HepG2 (cell line): ENCODE data around the gene PCAT6. TPM values are rescaled to one million over a fixed set of nuclear protein-coding genes. Genes with fewer than 3 reads are reported as not detected.

Source experiments
- BHLHE40 ChIP-seq: IDR thresholded peaks from 2 replicates; pipeline ENCODE4 v1.6.1; 2011; ENCODE audit warnings: low read length, improper control_type of control experiment
- CC2D1A ChIP-seq: sonication (generic); formaldehyde crosslinking; IDR thresholded peaks from 2 replicates; pipeline ENCODE4 v1.8.1; 2023; ENCODE audit warnings: mild to moderate bottlenecking, missing genetic modification reagents
- CHCHD3 ChIP-seq: sonication (generic); formaldehyde crosslinking; IDR thresholded peaks from 2 replicates; pipeline ENCODE4 v1.8.0; 2022; ENCODE audit warnings: mild to moderate bottlenecking, missing genetic modification reagents, moderate library complexity
- CSRNP1 ChIP-seq: sonication (generic); formaldehyde crosslinking; IDR thresholded peaks from 2 replicates; pipeline ENCODE4 v1.8.1; 2023; ENCODE audit warnings: mild to moderate bottlenecking, missing genetic modification reagents
- DNMT3B ChIP-seq: conservative IDR thresholded peaks from 2 replicates; pipeline ENCODE4 v1.6.1; 2016; ENCODE audit warnings: missing biosample characterization, control low read depth
- ERF ChIP-seq: IDR thresholded peaks from 2 replicates; pipeline ENCODE4 v1.6.1; 2018; ENCODE audit warnings: missing biosample characterization, missing genetic modification reagents
- HHEX ChIP-seq: IDR thresholded peaks from 2 replicates; pipeline ENCODE4 v1.6.1; 2016; ENCODE audit warnings: control low read depth
- HOXA9 ChIP-seq: sonication (generic); formaldehyde crosslinking; IDR thresholded peaks from 2 replicates; pipeline ENCODE4 v1.8.1; 2022; ENCODE audit warnings: missing genetic modification reagents, mild to moderate bottlenecking, moderate library complexity, borderline replicate concordance
- KAT2B ChIP-seq: fragments of 150-350 bp; IDR thresholded peaks from 2 replicates; pipeline ENCODE4 v1.6.1; 2014; ENCODE audit warnings: low read depth, low read length, borderline replicate concordance
- KDM1A ChIP-seq: IDR thresholded peaks from 2 replicates; pipeline ENCODE4 v1.6.1; 2016; ENCODE audit warnings: missing compliant biosample characterization
- MAF1 ChIP-seq: sonication (generic); formaldehyde crosslinking; IDR thresholded peaks from 2 replicates; pipeline ENCODE4 v1.5.0; 2020; ENCODE audit warnings: missing genetic modification reagents, borderline replicate concordance
- MED1 ChIP-seq: sonication (generic); formaldehyde crosslinking; IDR thresholded peaks from 2 replicates; pipeline ENCODE4 v1.4.0; 2020; ENCODE audit warnings: missing genetic modification reagents
- PAX8 ChIP-seq: sonication (generic); formaldehyde crosslinking; IDR thresholded peaks from 2 replicates; pipeline ENCODE4 v1.8.0; 2022; ENCODE audit warnings: mild to moderate bottlenecking, missing genetic modification reagents, borderline replicate concordance
- RELA ChIP-seq: sonication (generic); formaldehyde crosslinking; IDR thresholded peaks from 2 replicates; pipeline ENCODE4 v1.4.0; 2020; ENCODE audit warnings: missing genetic modification reagents
- TEAD2 ChIP-seq: sonication (generic); formaldehyde crosslinking; IDR thresholded peaks from 2 replicates; pipeline ENCODE4 v1.9.0; 2021; ENCODE audit warnings: missing genetic modification reagents
- TMF1 ChIP-seq: sonication (generic); formaldehyde crosslinking; IDR thresholded peaks from 2 replicates; pipeline ENCODE4 v1.8.1; 2022; ENCODE audit warnings: low read depth, missing genetic modification reagents
- TRAFD1 ChIP-seq: sonication (generic); formaldehyde crosslinking; IDR thresholded peaks from 2 replicates; pipeline ENCODE4 v1.5.1; 2020; ENCODE audit warnings: missing genetic modification reagents, mild to moderate bottlenecking, borderline replicate concordance
- ZBTB38 ChIP-seq: sonication (generic); formaldehyde crosslinking; IDR thresholded peaks from 2 replicates; pipeline ENCODE4 v1.5.1; 2020; ENCODE audit warnings: mild to moderate bottlenecking, missing genetic modification reagents
- ZBTB49 ChIP-seq: sonication (generic); formaldehyde crosslinking; IDR thresholded peaks from 2 replicates; pipeline ENCODE4 v1.4.0; 2020; ENCODE audit warnings: missing genetic modification reagents, borderline replicate concordance
- ZFP36L1 ChIP-seq: sonication (generic); formaldehyde crosslinking; IDR thresholded peaks from 2 replicates; pipeline ENCODE4 v1.8.0; 2022; ENCODE audit warnings: mild to moderate bottlenecking, missing genetic modification reagents, moderate library complexity
- ZNF274 ChIP-seq: sonication (generic); formaldehyde crosslinking; IDR thresholded peaks from 2 replicates; pipeline ENCODE4 v1.5.1; 2020; ENCODE audit warnings: mild to moderate bottlenecking, missing genetic modification reagents
- ZNF335 ChIP-seq: sonication (generic); formaldehyde crosslinking; IDR thresholded peaks from 2 replicates; pipeline ENCODE4 v1.4.0; 2020; ENCODE audit warnings: missing genetic modification reagents
- ZNF33A ChIP-seq: sonication (generic); formaldehyde crosslinking; IDR thresholded peaks from 2 replicates; pipeline ENCODE4 v1.5.1; 2020; ENCODE audit warnings: missing genetic modification reagents, mild to moderate bottlenecking, moderate library complexity, borderline replicate concordance
- ZNF713 ChIP-seq: sonication (generic); formaldehyde crosslinking; IDR thresholded peaks from 2 replicates; pipeline ENCODE4 v1.4.0; 2020; ENCODE audit warnings: mild to moderate bottlenecking, missing genetic modification reagents
- ZNF724P ChIP-seq: sonication (generic); formaldehyde crosslinking; IDR thresholded peaks from 2 replicates; pipeline ENCODE4 v1.8.0; 2022; ENCODE audit warnings: missing genetic modification reagents, borderline replicate concordance
- ZSCAN20 ChIP-seq: sonication (generic); formaldehyde crosslinking; IDR thresholded peaks from 2 replicates; pipeline ENCODE4 v1.4.0; 2020; ENCODE audit warnings: missing genetic modification reagents, mild to moderate bottlenecking, borderline replicate concordance
- polyA plus RNA-seq, 8 experiments: library from polyadenylated mRNA; depleted of rRNA in 3 of 8; stranded (reverse) in 7 of 8; unstranded in 1 of 8; fragments of >200 nt; fragmentation: Illumina TruSeq in 4 of 8; extraction: Trizol in 4 of 8; gene quantifications; 2 replicates each; pipeline versions ENCODE4 v1.2.1 to v1.2.3, GENCODE V29; 2011 to 2016; ENCODE audit warnings: low read depth in 4 of 8, missing spikeins in 1 of 8, mixed read lengths in 1 of 8; ENCODE audit not compliant: insufficient read depth in 1 of 8
- total RNA-seq, 5 experiments: library from RNA; depleted of rRNA; stranded (reverse); fragments of >200 nt; fragmentation: Illumina TruSeq; extraction: Trizol; gene quantifications; 2 replicates each; pipeline ENCODE4 v1.2.3, GENCODE V29; 2016; ENCODE audit warnings: low read depth in 1 of 5

The PCAT6 gene
- total and polyA plus RNA-seq, 2 of the 13 experiments (the other 11 are each of a cell fraction or from before 2014, with no cell fraction given), result 0.60 to 4.4 TPM

GRCh38 chr1:202810615-202811295 is at the start of gene PCAT6 (continued):
- TF ChIP-seq HOXA9 (CRISPR knock-in tag) (no peak), ZNF33A (CRISPR knock-in tag) (no peak), CC2D1A (no peak), RELA (no peak), TMF1 (CRISPR knock-in tag) (peak; percentile 86), ZNF335 (peak; percentile 52; the same call in 1 of the 2 replicates), HHEX (CRISPR knock-in tag) (no peak), BHLHE40 (no peak), CSRNP1 (CRISPR knock-in tag) (peak; percentile 98), ZBTB49 (CRISPR knock-in tag) (no peak), MED1 (peak; percentile 61), ZNF724P (no peak), ZBTB38 (CRISPR knock-in tag) (peak; percentile 68; the same call in 1 of the 2 replicates), TEAD2 (CRISPR knock-in tag) (no peak), DNMT3B (no peak), ZSCAN20 (no peak), KAT2B (no peak), ZNF274 (CRISPR knock-in tag) (no peak; the same call in 1 of the 2 replicates), ERF (CRISPR knock-in tag) (peak; percentile 38; the same call in 1 of the 2 replicates), MAF1 (CRISPR knock-in tag) (0 out of 2 replicates have a peak, but pooled peaks have one; percentile 36), ZNF713 (no peak), PAX8 (CRISPR knock-in tag) (no peak; the same call in 1 of the 2 replicates), TRAFD1 (CRISPR knock-in tag) (no peak), KDM1A (no peak), CHCHD3 (CRISPR knock-in tag) (no peak), ZFP36L1 (CRISPR knock-in tag) (peak; percentile 13; the same call in 1 of the 2 replicates)
